ENCODE data around the gene CCDC27.

DNA sequence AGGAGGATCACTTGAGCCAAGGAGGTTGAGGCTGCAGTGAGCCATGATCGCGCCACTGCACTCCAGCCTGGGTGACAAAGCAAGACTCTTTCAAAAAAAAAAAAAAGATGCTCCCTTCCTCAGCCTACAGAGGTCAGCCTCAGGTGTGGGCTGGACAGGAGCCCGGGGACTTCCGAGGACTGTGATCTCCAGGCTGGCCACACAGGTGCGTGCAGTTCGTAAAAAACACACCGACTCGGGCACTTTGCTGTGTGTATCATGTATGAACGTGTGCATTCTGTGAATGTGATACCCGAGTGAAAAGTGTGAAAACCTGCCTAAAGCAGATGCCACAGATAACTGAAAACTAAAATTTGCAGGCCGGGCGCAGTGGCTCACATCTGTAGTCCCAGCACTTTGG lies 8.4 kb upstream of the CCDC27 start:
- TF ChIP-seq CTCF (IDR thresholded peaks at IDR 0.05): no peak
- TF ChIP-seq, protein P1, sequence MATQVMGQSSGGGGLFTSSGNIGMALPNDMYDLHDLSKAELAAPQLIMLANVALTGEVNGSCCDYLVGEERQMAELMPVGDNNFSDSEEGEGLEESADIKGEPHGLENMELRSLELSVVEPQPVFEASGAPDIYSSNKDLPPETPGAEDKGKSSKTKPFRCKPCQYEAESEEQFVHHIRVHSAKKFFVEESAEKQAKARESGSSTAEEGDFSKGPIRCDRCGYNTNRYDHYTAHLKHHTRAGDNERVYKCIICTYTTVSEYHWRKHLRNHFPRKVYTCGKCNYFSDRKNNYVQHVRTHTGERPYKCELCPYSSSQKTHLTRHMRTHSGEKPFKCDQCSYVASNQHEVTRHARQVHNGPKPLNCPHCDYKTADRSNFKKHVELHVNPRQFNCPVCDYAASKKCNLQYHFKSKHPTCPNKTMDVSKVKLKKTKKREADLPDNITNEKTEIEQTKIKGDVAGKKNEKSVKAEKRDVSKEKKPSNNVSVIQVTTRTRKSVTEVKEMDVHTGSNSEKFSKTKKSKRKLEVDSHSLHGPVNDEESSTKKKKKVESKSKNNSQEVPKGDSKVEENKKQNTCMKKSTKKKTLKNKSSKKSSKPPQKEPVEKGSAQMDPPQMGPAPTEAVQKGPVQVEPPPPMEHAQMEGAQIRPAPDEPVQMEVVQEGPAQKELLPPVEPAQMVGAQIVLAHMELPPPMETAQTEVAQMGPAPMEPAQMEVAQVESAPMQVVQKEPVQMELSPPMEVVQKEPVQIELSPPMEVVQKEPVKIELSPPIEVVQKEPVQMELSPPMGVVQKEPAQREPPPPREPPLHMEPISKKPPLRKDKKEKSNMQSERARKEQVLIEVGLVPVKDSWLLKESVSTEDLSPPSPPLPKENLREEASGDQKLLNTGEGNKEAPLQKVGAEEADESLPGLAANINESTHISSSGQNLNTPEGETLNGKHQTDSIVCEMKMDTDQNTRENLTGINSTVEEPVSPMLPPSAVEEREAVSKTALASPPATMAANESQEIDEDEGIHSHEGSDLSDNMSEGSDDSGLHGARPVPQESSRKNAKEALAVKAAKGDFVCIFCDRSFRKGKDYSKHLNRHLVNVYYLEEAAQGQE (IDR thresholded peaks at IDR 0.05; ENCODE audit: insufficient read depth in 1 of 2, low read depth in 2 of 2, low read length in 1 of 2): no peak
- TF ChIP-seq POLR2AphosphoS5 (IDR thresholded peaks at IDR 0.05; ENCODE audit: low read depth, low read length): no peak
- no peak for TF ChIP-seq SIN3A (IDR thresholded peaks at IDR 0.05; ENCODE audit: borderline replicate concordance, insufficient read depth, low read depth, low read length)
- TF ChIP-seq TCF7L2 (IDR thresholded peaks at IDR 0.05; ENCODE audit: low read depth, low read length): no peak
